IMR-90 (cell line): Measurements from ENCODE around the gene SRSF2. TPM values are rescaled to one million over a fixed set of nuclear protein-coding genes. Genes with fewer than 3 reads are reported as not detected.

ENCODE experiments used
- ATAC-seq: fragments of 200-7000 bp; cut with Tn5 transposase; 2 replicates; pipeline ENCODE4 v1.9.1; 2020; ENCODE audit warnings: low read depth, mild to moderate bottlenecking, moderate library complexity
- BruUV-seq: library from RNA; stranded (reverse); fragments of 400-500 nt; replicated peaks from 2 replicates; lab custom pipeline; 2021; lab: Mats Ljungman, UMichigan
- CTCF ChIA-PET: fragments of 300-600 bp; formaldehyde crosslinking; extraction: SDS; loops from one replicate; lab custom pipeline; 2021; ENCODE audit warnings: antibody characterized with exemption; lab: Yijun Ruan, JAX
- POLR2A ChIA-PET: fragments of 300-600 bp; sonication (Branson Sonifier 250); formaldehyde crosslinking; loops from one replicate; lab custom pipeline; 2022; ENCODE audit warnings: antibody characterized with exemption; ENCODE audit not compliant: unreplicated experiment; lab: Charles Lee
- DNase-seq: peaks from one replicate; pipeline ENCODE4 v3.0.0; 2013
- H2AFZ ChIP-seq: replicated peaks from 2 replicates; pipeline ENCODE3; 2013; ENCODE audit warnings: low read length, mild to moderate bottlenecking; ENCODE audit not compliant: poor library complexity
- H2AK5ac ChIP-seq: 2 replicates; pipeline ENCODE4 v1.6.1; 2013; ENCODE audit warnings: low read depth, low read length, inconsistent platforms
- H2AK9ac ChIP-seq: replicated peaks from 2 replicates; pipeline ENCODE3; 2013; ENCODE audit warnings: mild to moderate bottlenecking, low read depth, low read length, moderate library complexity; ENCODE audit not compliant: poor library complexity
- H2BK120ac ChIP-seq: 2 replicates; pipeline ENCODE4 v1.6.1; 2013; ENCODE audit warnings: low read depth, low read length, inconsistent platforms
- H2BK15ac ChIP-seq: 3 replicates; pipeline ENCODE4 v1.6.1; 2013; ENCODE audit warnings: low read depth, low read length, inconsistent platforms
- H2BK20ac ChIP-seq: 2 replicates; pipeline ENCODE4 v1.6.1; 2013; ENCODE audit warnings: low read depth, mild to moderate bottlenecking, inconsistent platforms, low read length, moderate library complexity
- H2BK5ac ChIP-seq: 2 replicates; pipeline ENCODE4 v1.6.1; 2013; ENCODE audit warnings: mild to moderate bottlenecking, low read depth, low read length, inconsistent platforms; ENCODE audit not compliant: poor library complexity, severe bottlenecking
- H3K14ac ChIP-seq: replicated peaks from 2 replicates; pipeline ENCODE4 v1.6.1; 2013; ENCODE audit warnings: low read depth, low read length, inconsistent platforms
- H3K18ac ChIP-seq: 2 replicates; pipeline ENCODE4 v1.6.1; 2013; ENCODE audit warnings: low read depth, low read length, control low read depth
- H3K23ac ChIP-seq: 2 replicates; pipeline ENCODE4 v1.6.1; 2013; ENCODE audit warnings: low read depth, low read length, inconsistent platforms
- H3K27ac ChIP-seq: 2 replicates; pipeline ENCODE4 v1.5.1; 2013; ENCODE audit warnings: mild to moderate bottlenecking, control low read depth, low read length; ENCODE audit not compliant: insufficient read depth
- H3K27me3 ChIP-seq: 2 replicates; pipeline ENCODE4 v1.6.1; 2013; ENCODE audit warnings: low read length; ENCODE audit not compliant: control insufficient read depth, insufficient read depth
- H3K36me3 ChIP-seq: 2 replicates; pipeline ENCODE4 v1.6.1; 2013; ENCODE audit warnings: low read length, mixed read lengths; ENCODE audit not compliant: control insufficient read depth, insufficient read depth
- H3K4ac ChIP-seq: 2 replicates; pipeline ENCODE4 v1.6.1; 2013; ENCODE audit warnings: low read depth, low read length, inconsistent platforms
- H3K4me1 ChIP-seq: 2 replicates; pipeline ENCODE4 v1.6.1; 2013; ENCODE audit warnings: low read length, mixed read lengths; ENCODE audit not compliant: control insufficient read depth, insufficient read depth
- H3K4me2 ChIP-seq: 2 replicates; pipeline ENCODE4 v1.6.1; 2013; ENCODE audit warnings: low read depth, mild to moderate bottlenecking, control low read depth, low read length, moderate library complexity
- H3K4me3 ChIP-seq: 2 replicates; pipeline ENCODE4 v1.5.1; 2013; ENCODE audit warnings: low read depth, mild to moderate bottlenecking, control low read depth, low read length, moderate library complexity; ENCODE audit not compliant: insufficient read depth
- H3K56ac ChIP-seq: 2 replicates; pipeline ENCODE4 v1.6.1; 2013; ENCODE audit warnings: low read length, inconsistent platforms; ENCODE audit not compliant: insufficient read depth; ENCODE audit errors: extremely low read depth
- H3K79me1 ChIP-seq, 2 experiments: 2 replicates each; pipeline ENCODE4 v1.6.1; 2013; ENCODE audit warnings: low read length in 2 of 2, inconsistent platforms in 1 of 2, low read depth in 1 of 2
- H3K9ac ChIP-seq: 2 replicates; pipeline ENCODE4 v1.6.1; 2013; ENCODE audit warnings: low read depth, low read length, control low read depth
- H3K9me1 ChIP-seq: 2 replicates; pipeline ENCODE4 v1.6.1; 2013; ENCODE audit warnings: low read length, inconsistent platforms; ENCODE audit not compliant: insufficient read depth
- H3K9me3 ChIP-seq: 2 replicates; pipeline ENCODE4 v1.6.1; 2013; ENCODE audit warnings: low read length; ENCODE audit not compliant: control insufficient read depth, insufficient read depth
- H4K20me1 ChIP-seq: 2 replicates; pipeline ENCODE4 v1.6.1; 2013; ENCODE audit warnings: low read length, inconsistent platforms; ENCODE audit not compliant: insufficient read depth
- H4K5ac ChIP-seq: 2 replicates; pipeline ENCODE4 v1.6.1; 2013; ENCODE audit warnings: mild to moderate bottlenecking, low read depth, low read length, control low read depth
- H4K8ac ChIP-seq, 2 experiments: 2 replicates each; pipeline ENCODE4 v1.6.1; 2013; ENCODE audit warnings: low read depth in 2 of 2, low read length in 2 of 2, control low read depth in 1 of 2, inconsistent platforms in 1 of 2
- H4K91ac ChIP-seq: 2 replicates; pipeline ENCODE4 v1.6.1; 2013; ENCODE audit warnings: low read depth, low read length, inconsistent platforms; ENCODE audit not compliant: insufficient read depth
- MAFK ChIP-seq: IDR thresholded peaks from 2 replicates; pipeline ENCODE4 v1.6.1; 2012; ENCODE audit warnings: low read depth, low read length, improper control_type of control experiment
- MAZ ChIP-seq: IDR thresholded peaks from 2 replicates; pipeline ENCODE4 v1.6.1; 2012; ENCODE audit warnings: low read depth, mild to moderate bottlenecking, low read length, improper control_type of control experiment, moderate library complexity, borderline replicate concordance
- MXI1 ChIP-seq: IDR thresholded peaks from 2 replicates; pipeline ENCODE4 v1.6.1; 2012; ENCODE audit warnings: low read depth, mild to moderate bottlenecking, low read length, moderate library complexity, borderline replicate concordance
- NFE2L2 ChIP-seq: fragments of 150-350 bp; IDR thresholded peaks from 2 replicates; pipeline ENCODE4 v1.6.1; 2016; ENCODE audit warnings: low read depth, mild to moderate bottlenecking, low read length
- WGBS, 2 experiments: methylation state at CpG; one replicate each; pipeline versions ENCODE4 v1.1.5 to v1.1.7; 2013; ENCODE audit warnings: missing lambda C conversion rate in 2 of 2; ENCODE audit not compliant: insufficient read length in 1 of 2; ENCODE audit errors: extremely low coverage in 2 of 2; 5-methylcytosine and 5-hydroxymethylcytosine counted together
- dilution Hi-C: fragments of 300-500 bp; cut with HindIII; formaldehyde crosslinking; loops from one replicate; pipeline ENCODE4 v1.14.3; 2018; ENCODE audit warnings: low sequenced_read_pairs; ENCODE audit not compliant: unreplicated experiment
- in situ Hi-C: fragments of 300-500 bp; cut with MboI; formaldehyde crosslinking; loops from 3 replicates; pipeline ENCODE4 v1.14.3; 2019; ENCODE audit warnings: low sequenced_read_pairs, inconsistent platforms, mixed read lengths
- intact Hi-C: fragments of 100-400 bp; cut with micrococcal nuclease; formaldehyde crosslinking; loops from 2 replicates; pipeline ENCODE4 v1.10.0; 2022
- polyA plus RNA-seq, 3 experiments: library from polyadenylated mRNA; depleted of rRNA; stranded (reverse); fragments of >200 nt; gene quantifications; 2 replicates each; pipeline ENCODE4 v1.2.3, GENCODE V29; 2012; ENCODE audit warnings: low replicate concordance in 1 of 3
- total RNA-seq: library from RNA; depleted of rRNA; stranded (reverse); fragments of >200 nt; gene quantifications from 2 replicates; pipeline ENCODE4 v1.2.3, GENCODE V29; 2012
- TF ChIP-seq, protein P1 (sequence below): conservative IDR thresholded peaks from 2 replicates; pipeline ENCODE4 v1.5.1; 2012; ENCODE audit warnings: mild to moderate bottlenecking, low read depth, low read length, improper control_type of control experiment

SRSF2 gene
- total and polyA plus RNA-seq, 2 of the 4 experiments (the other 2 are of a cell fraction): 98.0 to 296 TPM

DNA sequence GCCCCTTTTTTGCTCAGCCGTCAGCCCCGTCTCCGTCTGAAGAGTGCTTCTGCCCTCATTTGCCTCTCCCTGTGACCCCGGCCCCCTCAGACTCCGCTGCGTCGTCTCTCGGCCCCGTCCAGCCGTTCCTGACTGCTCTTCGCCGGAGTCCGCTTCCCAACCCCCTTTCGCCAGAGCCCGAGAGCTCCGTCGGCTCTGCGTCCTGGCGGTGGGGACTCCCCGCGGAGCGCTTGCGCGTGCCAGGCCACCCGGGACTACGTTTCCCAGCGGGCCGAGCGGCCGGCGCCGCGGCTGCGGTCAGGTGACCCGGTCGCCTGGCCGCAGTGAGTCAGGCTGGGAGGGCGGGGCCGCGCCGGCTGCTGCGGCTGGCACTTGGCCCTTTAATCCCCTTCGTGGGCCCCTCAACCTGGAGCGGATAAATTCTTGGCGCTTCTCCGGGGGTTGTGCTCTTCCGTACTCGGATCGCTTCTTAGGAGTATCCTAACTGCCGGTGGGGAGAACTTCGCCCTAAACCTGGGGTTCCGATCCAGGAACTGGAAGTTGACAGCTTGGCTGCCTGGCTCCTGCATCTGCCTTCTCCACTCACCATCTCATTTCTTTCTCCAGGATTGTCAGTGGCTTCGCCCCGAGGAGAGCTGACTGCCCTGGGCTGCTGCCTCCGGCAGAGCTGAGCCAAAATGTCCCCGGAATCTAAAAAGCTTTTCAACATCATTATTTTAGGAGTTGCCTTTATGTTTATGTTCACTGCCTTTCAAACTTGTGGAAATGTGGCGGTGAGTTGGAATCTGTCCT lies 741 bp upstream of the SRSF2 start, which contains the start of gene MFSD11 (continued):
- 0 out of 2 replicates have a peak, but pooled peaks have one; percentile 34 for TF ChIP-seq NFE2L2

- peak; percentile 28 for ATAC-seq
- Histone ChIP-seq H3K56ac (peak overlapping the region; percentile 87), H2AFZ (peak overlapping the region; percentile 78), H3K9ac (peak overlapping the region; percentile 96), H3K4me1 (peaks cover 2% of the 10 kb centered on the region; the same call in 1 of the 2 replicates), H2BK120ac (peak overlapping the region; percentile 5; the same call in 1 of the 2 replicates), H2BK15ac (no peak overlapping the region), H4K5ac (peak overlapping the region; percentile 68), H3K23ac (peak overlapping the region; percentile 97), H3K36me3 (peaks cover 22% of the 10 kb centered on the region), H2AK5ac (peak overlapping the region; percentile 100), H4K8ac (peak overlapping the region; percentile 78 to 88), H3K9me3 (no peaks in the 10 kb centered on the region), H2AK9ac (peak overlapping the region; percentile 99), H2BK5ac (peak overlapping the region; percentile 89), H3K4me2 (peak overlapping the region; percentile 63), H3K4ac (peak overlapping the region; percentile 97), H4K91ac (peak overlapping the region; percentile 95), H3K27ac (peak overlapping the region; percentile 92), H4K20me1 (peaks cover 38% of the 10 kb centered on the region), H3K27me3 (no peaks in the 10 kb centered on the region), H3K9me1 (no peaks in the 10 kb centered on the region), H2BK20ac (no peak overlapping the region), H3K4me3 (peak overlapping the region; percentile 89), H3K14ac (peak overlapping the region; percentile 98), H3K18ac (peak overlapping the region; percentile 50), H3K79me1 (peaks cover 17 to 29% of the 10 kb centered on the region in 2 experiments)
- BruUV-seq: no TSS peak
- peak; percentile 60 for DNase-seq
- WGBS, 2 experiments: 0% methylated on average over 30 of the region's 117 CpGs; no CpG with 5 or more reads in 1 of the 2 experiments
- in situ Hi-C loops (no loop called here), dilution Hi-C loops (no loop called here), intact Hi-C loops (loop anchor here (5.0 kb wide), 1 partner anchor 321 kb away; no protein-coding TSS in a partner anchor)
- peak; percentile 92 for TF ChIP-seq MAZ
- TF ChIP-seq NFE2L2: no peak
- peak; percentile 66; the same call in 1 of the 2 replicates for TF ChIP-seq MXI1
- TF ChIP-seq, protein P1, sequence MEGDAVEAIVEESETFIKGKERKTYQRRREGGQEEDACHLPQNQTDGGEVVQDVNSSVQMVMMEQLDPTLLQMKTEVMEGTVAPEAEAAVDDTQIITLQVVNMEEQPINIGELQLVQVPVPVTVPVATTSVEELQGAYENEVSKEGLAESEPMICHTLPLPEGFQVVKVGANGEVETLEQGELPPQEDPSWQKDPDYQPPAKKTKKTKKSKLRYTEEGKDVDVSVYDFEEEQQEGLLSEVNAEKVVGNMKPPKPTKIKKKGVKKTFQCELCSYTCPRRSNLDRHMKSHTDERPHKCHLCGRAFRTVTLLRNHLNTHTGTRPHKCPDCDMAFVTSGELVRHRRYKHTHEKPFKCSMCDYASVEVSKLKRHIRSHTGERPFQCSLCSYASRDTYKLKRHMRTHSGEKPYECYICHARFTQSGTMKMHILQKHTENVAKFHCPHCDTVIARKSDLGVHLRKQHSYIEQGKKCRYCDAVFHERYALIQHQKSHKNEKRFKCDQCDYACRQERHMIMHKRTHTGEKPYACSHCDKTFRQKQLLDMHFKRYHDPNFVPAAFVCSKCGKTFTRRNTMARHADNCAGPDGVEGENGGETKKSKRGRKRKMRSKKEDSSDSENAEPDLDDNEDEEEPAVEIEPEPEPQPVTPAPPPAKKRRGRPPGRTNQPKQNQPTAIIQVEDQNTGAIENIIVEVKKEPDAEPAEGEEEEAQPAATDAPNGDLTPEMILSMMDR: peak; percentile 35; the same call in 1 of the 2 replicates
- TF ChIP-seq MAFK: no peak
- CTCF ChIA-PET: no interaction called here
- POLR2A ChIA-PET: interaction anchor here (0.6 to 1.0 kb wide), 2 partner anchors 19 to 896 kb away, joined by 3 read pairs; no protein-coding TSS in a partner anchor
Observed at GRCh38 chr17:76736349-76737081, 616 bp downstream of the SRSF2 start.
